ENCODE measurements around the gene DCANP1. TPM values are rescaled to one million over a fixed set of nuclear protein-coding genes. Genes with fewer than 3 reads are reported as not detected.

DCANP1 gene
- total RNA-seq, 1 experiment from 2014 or later, result not detected

GRCh38 chr5:135480511-135480910 lies 33.4 kb upstream of the DCANP1 start:
- no peak for DNase-seq (ENCODE audit: low read depth)

DNA sequence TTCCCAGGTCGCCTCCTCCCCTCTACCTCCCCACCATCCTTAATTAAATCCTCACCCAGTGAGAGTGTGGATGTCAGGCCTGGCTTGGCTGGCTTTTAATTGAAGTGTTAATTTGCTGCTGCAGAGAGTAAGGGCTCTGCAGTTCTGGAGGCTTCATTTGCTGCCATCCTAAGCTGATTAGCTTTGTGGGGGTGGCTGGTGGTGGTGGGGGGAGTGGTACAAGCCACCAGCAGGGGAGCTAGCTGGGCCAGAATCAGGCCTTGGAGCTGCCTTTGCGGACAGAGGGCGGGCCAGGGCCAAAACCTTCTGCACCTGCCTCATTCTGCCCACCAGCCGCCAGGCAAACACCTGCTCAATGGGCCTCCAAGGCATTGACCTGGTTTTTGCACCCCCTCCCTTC lies 31.8 kb upstream of the DCANP1 start:
- no peak for DNase-seq (ENCODE audit: low read depth)

DNA sequence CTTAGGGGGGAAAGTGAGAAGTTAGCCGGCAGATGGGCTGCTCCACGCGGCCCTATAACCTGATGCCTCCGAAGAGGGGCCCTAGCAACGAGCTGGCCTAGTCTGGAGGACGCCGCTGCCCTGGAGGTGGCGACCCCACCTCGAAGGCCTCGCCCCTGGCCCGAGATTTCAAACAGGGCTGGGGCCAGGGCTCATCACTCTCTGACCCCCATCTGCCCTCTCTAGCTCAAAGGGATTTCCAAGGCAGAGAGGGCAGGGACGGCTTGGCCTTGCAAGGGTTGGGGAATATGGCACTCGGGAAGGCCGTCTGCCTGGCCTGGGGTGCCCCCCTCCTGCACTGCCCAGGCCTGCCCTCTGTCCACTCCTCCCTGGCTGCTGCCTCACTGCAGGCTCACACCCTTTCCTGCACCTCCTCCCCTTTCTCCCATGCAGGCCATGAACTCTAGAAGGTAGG lies 30.5 kb upstream of the DCANP1 start:
- DNase-seq (ENCODE audit: low read depth), result no peak

GRCh38 chr5:135476615-135477581 lies 29.8 kb upstream of the DCANP1 start:
- DNase-seq (ENCODE audit: low read depth), result no peak

- DNase-seq (ENCODE audit: low read depth), result no peak
Measured at GRCh38 chr5:135473956-135474670, 27.0 kb upstream of the DCANP1 start.

- no peak for DNase-seq (ENCODE audit: low read depth)
Measured at GRCh38 chr5:135472141-135472540, 25.0 kb upstream of the DCANP1 start.

- DNase-seq (ENCODE audit: low read depth), result no peak
Measured at GRCh38 chr5:135471726-135472125, 24.6 kb upstream of the DCANP1 start.

DNA sequence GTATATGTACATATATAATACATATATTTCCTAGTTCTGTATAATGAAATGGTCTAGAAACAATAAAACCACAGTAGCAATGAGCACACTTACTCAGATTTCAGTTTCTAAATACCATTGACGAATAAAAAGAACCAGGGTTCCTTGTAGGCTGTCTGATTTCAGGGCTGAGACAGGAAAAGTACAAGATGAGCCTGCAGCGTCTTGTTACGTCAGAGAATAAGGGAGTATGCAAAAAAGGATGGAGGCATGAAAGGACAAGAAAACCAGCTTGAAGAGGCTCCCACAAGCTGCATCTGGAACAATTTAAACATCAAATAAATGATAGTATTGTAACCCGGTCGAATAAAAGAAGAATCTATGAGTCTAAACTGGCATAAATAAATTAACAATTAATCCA lies 22.8 kb upstream of the DCANP1 start:
- DNase-seq (ENCODE audit: low read depth), result no peak

- DNase-seq (ENCODE audit: low read depth), result no peak
Measured at GRCh38 chr5:135468541-135468940, 21.4 kb upstream of the DCANP1 start.

DNA sequence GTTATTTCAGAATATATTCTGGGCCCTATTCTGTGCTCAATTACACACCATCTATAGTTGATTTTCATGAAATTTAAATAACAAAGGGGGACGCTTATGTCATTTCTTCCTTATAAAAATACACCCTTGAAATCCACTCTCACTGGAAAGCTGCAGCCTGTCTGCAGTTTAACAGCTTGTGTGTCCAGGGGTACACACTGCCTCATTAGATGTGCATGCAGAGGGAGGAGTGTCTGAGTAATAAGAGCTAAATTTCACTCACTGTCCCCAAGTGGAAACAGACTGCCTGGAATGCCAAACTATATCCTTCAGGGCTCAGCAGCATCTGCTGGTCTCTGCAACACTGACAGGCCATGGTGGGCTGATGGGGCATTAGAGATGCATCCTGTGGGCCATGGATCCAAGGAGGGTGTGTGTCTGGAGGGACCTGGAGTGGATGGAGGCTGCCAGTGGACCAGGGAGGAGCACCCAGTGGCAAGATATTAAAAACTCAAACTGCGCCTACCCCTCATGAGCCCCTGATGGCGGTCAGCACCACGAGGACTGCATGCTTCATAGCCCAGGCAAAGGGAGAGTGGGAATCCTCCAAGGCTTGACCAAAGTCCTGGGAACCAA lies 20.8 kb upstream of the DCANP1 start:
- DNase-seq (ENCODE audit: low read depth), result no peak

GRCh38 chr5:135467051-135467625 lies 20.0 kb upstream of the DCANP1 start:
- no peak for DNase-seq (ENCODE audit: low read depth)

GRCh38 chr5:135466178-135467050 lies 19.3 kb upstream of the DCANP1 start:
- peak; percentile 41 for DNase-seq (ENCODE audit: low read depth)

DNA sequence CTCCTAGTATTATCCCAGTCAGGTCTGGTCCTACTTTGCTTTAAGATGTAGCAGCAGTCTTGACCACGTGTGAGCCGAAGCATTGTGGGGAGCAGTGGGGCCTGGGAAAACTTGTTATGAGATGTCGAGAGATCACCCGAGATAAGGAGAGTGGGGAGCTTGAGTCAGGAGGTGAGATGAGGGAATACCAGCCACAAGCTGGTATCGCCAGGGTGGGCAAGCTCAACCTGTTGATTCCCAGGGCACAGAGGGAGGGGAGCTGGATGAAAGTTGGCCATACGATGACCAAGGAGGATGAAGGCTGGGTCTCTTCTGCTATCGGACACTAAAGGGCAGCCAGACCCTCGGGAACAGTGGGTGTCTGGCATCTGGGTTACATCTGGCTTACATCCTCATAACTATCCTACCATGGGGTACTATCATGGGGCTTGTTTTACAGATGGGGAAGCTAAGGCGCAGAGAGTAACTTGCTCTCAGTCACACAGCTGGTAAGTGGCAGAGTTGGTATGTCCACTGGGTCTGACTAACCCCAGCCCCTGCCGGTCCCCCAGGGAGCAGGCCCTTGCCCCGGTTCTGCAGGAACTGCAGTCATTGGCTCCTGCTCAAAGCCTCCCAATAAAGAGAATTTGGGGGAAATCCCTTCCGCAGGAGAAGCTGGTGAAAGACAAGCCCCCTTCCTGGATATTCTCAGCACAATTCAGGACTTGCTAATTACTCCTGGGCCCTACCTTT lies 18.4 kb upstream of the DCANP1 start:
- no peak for DNase-seq (ENCODE audit: low read depth)

DNA sequence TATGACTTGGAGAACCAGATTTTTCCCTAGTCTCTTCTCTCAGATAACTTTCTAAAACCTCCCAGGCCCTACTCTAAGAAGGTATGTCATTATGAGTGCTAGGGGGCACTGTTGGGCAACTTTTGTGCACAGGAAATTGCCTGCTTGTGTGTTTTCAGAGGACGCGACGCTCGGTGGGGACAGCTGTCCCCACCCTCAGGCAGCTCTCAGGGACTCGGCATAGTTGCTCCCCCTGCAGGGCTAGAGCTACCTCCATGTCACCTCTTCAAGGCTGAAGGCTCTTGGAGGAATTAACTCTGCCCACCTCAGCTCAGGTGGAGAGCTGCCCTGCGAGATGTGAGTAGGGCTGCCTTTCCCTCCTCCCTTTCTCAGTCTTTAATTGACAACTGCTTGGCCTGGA lies 15.2 kb upstream of the DCANP1 start:
- DNase-seq (ENCODE audit: low read depth), result peak; percentile 54

GRCh38 chr5:135461481-135462151 lies 14.5 kb upstream of the DCANP1 start:
- no peak for DNase-seq (ENCODE audit: low read depth)

GRCh38 chr5:135460246-135461033 lies 13.3 kb upstream of the DCANP1 start:
- no peak for DNase-seq (ENCODE audit: low read depth)

DNA sequence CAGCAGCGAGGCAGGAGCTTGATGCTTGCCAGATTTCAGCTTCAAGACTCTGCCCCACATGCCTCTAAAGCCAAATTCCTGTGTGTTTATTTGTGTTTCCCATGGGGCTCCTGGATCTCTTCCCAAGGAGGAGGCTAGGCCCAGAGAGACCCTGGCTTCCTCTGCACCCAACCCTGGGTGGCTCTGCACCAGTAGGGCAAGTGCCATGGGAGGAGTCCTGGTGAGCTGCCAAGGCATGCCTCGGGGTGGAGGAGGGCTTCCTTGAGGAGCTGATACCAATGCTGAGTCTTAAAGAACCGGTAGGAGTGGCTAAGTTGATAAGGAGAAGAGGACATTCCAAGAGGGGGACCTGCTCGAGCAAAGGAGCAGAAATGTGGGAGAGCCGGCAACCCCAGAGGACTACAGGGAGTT lies 11.8 kb upstream of the DCANP1 start:
- no peak for DNase-seq (ENCODE audit: low read depth)

DNA sequence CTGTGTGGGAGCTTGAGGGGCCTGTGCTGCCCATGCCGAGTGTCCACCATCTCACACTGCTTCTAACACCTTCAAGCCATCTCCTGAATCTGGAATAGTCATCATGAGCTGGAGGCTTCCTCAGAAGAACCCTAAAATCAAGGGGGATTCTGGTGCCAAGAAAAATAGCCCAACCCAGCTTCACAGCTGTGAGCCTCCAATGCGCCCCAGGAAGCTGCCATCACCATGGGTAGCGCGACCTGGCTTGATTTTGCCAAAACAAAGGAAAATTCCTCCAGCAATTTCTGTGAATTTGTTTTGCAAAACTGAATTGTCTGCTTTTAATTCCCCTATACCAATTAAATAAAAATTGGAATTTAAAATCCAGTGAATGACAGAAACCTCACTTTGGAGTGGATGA lies 11.2 kb upstream of the DCANP1 start:
- DNase-seq (ENCODE audit: low read depth), result no peak

Data from LHCN-M2 (cell line).